HG03108 (cell line): Measurements from ENCODE around the gene AP3B1.
A peak's percentile ranks its signal among the peaks of the same experiment; 100 is the strongest.

ENCODE experiments used
- ATAC-seq: cut with Tn5 transposase; IDR thresholded peaks from one replicate; pipeline ENCODE4 v1.9.1; 2021; ENCODE audit warnings: moderate library complexity; ENCODE audit not compliant: unreplicated experiment

The AP3B1 gene

DNA sequence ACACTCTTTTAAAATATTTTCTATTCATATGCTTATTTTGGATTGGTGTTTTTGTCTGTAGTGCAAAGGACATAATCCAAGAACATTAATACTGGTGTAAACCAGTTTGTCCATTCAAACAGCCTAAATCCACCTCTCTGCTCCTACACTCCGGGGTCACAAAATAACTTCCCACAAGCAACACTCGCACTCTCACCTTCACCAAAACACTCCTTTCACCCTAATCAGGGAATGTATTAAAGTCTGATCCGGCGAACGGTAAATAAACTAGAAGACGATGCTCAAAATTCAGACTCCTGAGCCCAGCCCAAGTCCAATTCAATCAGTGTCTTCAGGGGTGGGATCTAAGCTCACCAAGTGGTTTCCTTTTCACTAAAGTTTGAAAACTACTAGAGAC, 649 bp downstream of the AP3B1 start:
- ATAC-seq = no peak

DNA sequence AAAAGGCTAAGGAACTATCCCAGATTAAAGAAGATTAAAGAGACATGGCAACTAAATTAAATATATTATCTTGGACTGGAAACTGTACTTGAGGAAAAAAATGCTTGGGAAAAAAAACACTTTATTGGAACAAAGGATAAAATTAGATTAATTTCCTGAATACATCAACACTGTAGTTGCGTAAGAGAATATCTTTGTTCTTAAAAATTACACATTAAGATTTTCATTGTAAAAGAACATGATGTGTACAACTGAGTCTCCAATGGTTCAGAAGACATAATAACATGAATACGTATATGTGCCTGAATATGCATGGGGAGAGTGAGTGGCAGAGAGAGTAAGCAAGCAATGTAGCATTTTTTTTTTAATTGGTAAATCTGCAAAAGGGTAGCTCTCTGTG, 2.8 kb downstream of the AP3B1 start:
- no peak for ATAC-seq

DNA sequence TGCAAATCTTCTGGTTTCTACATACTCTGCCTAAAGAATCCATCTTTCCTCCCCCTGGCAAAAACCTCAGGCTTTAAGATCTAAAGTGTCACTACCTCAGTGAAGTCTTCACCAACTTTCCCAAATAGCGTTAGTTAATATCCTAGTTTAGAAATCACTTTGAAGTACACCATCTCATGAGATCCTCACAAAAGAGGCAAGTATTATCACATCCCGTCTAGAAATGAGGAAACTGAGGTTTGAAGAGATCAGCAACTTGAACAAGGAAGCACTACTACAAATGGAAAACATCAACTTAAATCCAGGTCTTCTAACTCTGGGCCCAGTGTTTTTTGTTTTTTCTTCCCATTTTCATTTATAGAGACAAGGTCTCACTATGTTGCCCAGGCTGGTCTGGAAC, 4.6 kb downstream of the AP3B1 start:
- ATAC-seq = no peak

DNA sequence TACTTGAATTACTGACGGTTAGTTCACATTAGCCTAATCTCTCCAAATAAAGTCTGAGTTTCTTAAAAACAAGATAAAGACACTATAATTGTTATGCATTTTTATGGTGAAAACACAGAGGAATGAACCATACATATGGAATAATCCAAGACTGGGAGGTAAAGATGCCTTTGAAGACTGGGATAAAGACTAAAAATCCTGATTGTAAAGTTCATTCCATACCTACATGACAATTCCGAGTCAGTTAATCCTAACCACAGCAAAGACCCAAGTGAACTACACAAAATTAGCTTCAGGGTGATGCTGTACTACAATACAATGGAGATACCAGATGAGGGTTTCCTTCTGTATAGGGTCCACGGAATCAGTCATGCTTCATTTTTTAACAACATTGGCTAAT, 6.3 kb downstream of the AP3B1 start:
- no peak for ATAC-seq

DNA sequence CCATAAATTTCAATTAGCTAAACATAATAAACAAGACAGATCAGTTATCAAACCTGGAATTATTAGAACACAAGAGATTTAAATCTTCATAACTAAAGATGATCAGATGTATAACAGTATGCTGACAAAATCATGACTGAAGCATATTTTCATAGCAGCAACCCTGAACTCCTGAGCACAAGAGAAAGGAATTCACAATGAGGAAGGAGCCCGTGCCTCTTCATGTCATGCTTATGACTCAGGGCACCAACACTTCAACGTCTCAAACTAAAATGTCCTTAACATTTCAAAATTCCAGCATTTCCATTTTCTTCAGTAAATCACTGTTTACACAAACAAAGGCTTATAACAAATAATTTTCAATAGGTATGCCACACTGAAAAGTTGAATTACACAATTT, 6.7 kb downstream of the AP3B1 start:
- no peak for ATAC-seq

DNA sequence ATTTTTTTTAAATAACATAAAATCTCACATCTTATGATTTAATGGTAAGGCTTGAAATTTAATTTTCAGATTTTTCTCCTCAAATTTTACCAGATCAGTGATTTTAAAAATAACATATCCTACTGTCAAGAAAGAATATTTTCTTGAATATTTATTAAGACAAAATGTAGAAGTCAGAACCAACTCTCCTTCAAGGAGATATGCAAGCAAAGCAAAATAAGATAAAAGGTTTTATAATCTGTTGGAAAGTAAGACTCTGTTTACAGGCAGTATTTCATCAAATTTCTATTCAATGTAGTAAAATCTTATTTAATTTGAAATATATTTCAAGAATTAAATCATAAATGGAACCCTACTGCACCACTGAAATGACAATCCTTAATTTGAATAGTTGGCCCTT, 7.3 kb downstream of the AP3B1 start:
- no peak for ATAC-seq

DNA sequence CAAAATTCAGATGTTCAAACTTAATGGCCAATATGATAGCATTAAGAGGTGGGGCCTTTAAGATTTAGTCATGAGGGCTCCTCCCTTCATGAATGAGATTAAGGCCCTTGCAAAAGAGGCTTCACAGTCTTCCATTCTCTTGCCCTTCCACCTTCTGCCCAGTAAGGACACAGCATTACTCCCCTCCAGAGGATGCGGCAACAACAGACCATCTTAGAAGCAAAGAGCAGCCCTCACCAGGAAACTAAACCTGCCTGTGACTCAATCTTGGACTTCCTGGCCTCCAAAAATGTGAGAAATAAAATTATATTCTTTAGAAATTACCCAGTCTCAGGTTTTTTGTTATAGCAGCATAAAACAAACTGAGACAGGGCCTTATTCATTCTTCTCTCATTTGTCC, 8.2 kb downstream of the AP3B1 start:
- ATAC-seq = no peak

DNA sequence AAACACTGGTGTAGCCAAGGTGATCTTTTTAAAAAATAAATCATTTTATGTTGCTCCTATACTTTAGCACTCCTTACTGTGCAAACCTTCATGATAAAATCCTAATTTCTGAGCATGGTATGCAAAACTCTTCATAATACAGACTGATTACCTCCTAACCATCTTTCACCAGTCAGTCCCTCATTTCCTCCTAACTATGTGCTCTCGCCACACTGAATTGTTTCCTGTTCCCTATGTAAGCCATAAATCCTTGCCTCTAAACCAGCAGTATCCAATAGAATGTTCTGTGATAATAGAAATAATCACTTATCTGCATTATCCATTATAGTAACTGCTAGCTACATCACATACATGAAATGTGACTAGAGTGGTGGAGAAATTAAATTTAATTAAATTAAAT, 10.7 kb downstream of the AP3B1 start:
- no peak for ATAC-seq

DNA sequence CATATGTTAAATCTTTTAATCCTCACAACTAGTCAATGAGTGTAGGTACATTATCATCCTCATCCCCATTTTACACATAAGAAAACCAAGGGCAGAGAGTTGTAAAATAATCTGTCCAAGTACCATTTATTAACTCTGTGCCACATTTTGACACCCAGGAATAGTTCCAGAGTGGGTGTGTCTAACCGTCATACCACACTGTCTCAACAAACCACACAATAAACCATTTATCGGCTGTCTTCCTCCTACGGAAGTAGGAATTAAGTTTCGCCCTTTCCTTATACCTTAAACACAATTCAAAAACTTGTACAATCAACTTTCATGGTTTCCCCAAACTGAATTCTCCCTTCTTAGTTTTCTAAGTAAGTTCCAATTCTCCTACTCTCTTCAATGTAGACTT, 11.4 kb downstream of the AP3B1 start:
- no peak for ATAC-seq

DNA sequence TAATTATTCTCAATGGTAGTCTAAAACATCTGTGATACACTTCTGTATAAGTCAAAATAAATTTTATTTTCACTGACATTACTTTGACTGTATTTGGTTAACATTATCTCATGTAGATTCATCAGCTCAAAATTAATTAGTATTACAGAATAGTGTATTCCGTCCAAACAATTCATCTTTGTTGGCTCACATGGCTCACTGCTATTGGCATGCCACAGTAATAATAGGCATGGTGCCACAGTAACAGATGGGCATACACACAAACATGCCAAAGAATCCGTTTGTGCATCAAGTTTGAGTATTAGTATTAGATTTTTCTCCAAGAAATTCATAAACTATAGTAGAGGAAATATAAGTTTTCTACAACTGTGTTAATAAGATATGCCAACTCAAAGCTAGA, 14.2 kb downstream of the AP3B1 start:
- no peak for ATAC-seq

DNA sequence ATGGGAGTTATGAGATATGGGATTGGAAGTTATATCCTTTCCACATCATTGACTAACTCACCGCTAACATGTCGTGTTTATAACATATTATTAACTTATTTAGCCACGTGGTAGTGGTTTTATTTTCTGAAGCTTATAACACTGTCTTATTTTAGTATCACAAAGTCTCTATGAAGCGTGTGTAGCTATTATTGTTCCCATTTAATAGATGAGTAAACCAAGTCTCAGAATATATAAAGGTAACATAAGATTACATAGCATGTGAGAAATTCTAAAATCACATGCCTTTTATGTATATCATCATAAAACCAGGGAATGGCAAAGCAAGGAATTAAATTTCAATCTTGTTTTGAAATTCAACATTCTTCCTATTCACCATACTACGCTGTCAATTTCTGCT, 15.3 kb downstream of the AP3B1 start:
- no peak for ATAC-seq

DNA sequence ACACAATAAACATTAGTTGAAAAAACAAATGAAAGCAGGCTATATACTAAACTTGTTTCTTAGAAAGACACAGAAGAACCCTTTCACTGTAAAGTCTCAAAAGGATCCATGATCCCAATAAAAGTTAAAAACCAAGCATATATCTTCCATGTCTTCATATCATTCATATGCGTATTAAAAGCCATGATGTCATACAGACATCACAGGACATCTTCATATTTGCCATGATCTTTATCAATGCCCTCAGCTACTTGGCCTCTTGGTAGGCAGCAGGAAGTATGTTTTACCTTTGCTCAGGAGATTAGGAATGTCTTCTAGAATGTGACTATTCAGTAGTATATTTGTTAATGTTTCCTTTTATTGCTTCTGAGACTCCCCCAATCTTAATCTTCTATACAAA, 16.8 kb downstream of the AP3B1 start:
- no peak for ATAC-seq

DNA sequence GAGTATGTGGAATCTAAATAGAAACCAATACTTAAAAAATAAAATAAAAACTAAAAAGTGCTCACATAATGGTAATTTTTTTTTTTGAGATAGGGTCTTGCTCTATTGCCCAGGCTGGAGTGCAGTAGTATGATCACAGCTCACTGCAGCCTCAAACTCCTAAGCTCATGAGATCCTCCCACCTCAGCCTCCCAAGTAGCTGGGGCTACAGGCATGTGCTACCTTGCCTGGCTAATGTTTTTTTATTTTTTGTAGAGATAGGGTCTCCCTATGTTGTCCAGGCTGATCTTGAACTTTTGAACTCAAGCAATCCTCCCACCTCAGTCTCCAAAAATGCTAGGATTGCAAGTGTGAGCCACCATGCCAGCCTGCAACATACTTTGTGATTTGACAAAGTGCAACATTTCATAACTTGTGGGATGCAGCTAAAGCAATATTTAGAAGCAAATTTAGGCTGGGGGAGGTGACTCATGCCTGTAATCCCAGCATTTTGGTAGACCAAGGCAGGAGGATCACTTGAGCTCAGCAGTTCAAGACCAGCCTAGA, 18.4 kb downstream of the AP3B1 start:
- no peak for ATAC-seq

DNA sequence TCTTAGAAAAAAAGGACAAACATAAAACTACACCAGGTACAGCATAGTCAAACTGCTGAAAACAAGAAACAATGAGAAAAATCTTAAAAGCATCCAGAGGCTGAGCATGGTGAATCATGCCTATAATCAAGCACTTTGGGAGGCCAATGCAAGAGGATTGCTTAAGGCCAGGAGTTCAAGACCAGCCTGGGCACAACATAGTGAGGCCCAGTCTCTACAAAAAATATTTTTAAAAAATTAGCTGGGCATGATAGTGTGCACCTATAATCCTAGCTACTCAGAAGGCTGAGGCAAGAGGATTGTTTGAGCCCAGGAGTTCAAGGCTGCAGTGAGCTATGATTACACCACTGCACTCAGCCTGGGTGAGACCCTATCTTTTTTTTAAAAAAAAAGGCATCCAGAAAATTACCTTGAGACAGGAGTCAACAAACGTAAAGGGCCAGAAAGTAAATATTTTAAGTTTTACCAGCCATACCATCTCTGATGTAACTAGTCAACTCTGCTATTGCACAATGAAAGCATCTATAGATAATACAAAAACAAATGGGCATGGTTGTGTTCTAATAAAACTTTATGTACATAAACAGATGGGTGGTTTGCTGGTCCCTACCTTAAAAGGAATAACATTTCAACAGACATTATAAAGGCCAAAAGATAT, 19.8 kb downstream of the AP3B1 start:
- no peak for ATAC-seq

DNA sequence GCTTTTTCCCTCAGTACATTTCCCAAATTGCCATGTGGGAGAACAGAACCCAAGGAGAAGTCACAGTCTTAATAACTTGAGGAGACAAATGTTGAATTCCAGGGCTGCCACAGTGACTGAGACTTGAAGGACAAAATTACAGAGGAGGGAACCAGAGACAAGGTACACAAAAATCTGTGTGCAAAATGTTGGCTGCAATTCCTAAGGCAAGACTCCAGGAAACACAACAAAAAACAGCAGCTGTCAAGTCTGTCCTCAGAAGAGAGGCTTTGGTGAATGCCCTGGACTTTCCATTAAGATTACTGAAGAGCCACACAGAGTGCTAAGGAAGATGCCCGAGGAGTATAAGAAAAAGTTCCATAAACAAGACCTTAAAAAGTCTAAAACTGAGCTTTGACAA, 21.1 kb downstream of the AP3B1 start:
- no peak for ATAC-seq

DNA sequence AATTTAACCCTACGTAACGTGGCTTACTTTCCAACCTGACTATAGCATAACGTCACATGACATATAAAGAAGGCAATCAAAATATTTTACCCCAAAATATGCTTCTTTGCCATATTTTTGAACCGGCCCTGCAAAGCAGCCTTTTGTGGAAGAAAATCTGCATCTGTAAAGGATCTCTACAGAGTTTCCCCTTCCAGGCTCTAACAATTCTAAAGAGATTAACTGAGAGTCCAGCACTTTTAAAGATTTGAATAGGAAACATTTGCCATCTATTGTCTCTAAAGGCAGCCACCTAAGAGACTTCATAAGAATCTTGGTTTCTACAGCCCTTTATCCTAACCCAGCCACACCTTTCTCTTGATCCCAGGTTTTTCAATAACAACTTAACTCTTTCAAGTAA, 22.7 kb downstream of the AP3B1 start:
- ATAC-seq = no peak

DNA sequence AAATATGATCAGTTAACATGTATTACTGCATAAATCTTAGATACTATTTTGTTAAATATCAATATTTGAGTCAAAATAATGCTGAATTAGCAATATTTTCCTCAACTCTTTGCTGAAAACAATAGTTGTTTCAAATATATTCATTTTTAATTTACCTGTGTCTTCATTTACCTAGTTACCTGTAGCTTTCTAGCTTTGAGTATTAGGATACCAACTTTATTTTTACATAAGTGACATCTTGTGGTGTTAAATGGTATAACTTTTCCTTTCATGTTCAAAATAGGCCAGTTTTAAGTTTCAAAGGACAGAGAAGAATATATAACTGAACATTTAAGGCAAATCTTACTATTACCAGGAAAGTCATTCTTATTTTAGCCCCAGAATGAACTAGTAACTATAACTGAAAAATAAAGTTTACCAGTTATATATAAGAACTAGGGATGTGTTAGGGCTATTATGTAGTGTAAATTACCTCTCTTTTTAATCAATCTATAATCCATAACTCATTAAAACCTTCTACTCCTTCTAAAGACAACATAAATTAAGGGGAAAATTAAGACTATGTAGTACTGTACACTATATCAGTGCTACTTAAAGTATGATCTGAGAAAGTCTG, 25.3 kb downstream of the AP3B1 start:
- peak; percentile 53 for ATAC-seq

DNA sequence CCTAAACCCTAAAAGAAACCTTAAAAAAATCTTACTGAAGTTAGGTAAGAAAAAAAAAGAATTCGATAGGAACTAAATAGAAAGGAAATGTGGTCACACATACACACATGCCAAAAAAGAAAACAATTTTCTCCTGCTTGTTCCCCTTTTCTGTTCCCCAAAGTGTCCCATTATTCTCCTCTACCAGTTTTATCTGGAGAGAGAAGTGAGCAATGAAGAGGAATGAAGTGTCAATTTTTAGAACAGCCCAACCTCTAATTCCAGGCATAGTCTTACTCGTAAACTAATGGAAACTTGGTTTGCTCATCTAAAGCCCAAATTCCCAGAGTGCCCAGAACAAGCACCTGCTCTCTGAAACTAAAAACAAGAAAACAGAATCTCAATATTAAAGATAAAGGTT, 26.1 kb downstream of the AP3B1 start:
- no peak for ATAC-seq

DNA sequence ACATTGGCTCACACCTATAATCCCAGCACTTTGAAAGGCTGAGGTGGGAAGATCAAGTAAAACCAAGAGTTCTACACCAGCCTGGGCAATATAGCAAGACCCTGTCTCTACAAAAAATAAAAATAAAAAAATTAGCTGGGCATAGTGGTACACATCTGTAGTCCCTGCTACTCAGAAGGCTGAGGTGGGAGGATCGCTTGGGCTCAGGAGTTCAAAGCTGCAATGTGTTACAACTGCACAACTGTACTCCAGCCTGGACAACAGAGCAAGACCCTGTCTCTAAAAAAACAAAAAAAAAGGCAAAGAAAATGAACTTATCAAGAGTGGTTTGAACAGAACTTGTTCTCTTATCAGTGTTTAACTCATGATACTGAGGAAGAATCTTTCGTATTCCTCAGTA, 29.3 kb downstream of the AP3B1 start:
- ATAC-seq = no peak

DNA sequence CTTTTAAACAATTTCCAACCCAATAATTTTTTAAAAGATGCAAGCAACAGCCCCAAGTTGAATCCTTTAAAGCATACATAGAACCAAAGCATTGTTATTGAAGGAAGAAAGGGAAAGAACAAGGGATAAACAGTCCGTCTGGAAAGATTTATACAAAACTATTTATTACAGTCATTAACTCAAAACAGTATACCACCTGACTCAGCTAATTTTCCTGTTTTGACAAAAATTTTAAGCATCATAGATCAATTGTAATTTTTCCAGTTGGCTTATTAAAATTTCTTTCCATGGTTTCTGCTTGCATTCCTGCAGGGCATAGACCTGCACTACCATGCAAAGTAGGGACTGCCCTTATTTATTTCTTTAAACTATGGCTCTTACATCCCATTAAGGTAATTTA, 29.9 kb downstream of the AP3B1 start:
- no peak for ATAC-seq

DNA sequence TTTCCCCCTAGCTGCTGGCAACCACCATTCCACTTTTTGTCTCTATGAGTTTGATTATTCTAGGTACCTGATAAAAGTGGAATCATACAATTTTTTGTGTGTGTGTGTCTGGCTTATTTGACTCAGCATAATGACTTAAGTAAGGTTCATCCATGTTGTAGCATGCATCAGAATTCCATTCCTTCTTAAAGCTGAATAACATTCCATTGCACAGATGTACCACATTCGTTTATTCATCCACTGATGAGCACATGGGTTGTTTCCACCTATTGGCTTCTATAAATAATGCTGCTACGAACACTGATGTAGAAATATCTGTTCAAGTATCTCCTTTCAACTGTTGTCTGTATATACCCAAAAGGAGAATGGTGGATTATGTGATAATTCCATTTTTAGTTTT, 33.7 kb downstream of the AP3B1 start:
- ATAC-seq = no peak

DNA sequence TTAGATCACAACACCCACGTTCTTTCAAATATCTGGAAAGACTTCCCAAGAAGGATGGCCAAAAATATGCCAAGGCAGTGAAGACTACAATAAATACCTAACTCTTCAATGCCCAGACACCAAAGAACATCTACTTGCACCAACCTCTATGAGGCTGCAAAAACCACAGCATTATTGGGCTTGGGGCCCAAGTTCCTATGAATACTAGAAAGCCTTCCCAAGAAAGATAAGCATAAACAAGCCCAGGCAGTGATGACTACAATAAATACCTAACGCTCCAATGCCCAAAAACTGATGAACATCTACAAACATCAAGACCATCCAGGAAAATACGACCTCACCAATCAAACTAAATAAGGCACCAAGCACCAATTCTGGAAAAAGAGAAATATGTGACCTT, 41.3 kb downstream of the AP3B1 start:
- no peak for ATAC-seq

DNA sequence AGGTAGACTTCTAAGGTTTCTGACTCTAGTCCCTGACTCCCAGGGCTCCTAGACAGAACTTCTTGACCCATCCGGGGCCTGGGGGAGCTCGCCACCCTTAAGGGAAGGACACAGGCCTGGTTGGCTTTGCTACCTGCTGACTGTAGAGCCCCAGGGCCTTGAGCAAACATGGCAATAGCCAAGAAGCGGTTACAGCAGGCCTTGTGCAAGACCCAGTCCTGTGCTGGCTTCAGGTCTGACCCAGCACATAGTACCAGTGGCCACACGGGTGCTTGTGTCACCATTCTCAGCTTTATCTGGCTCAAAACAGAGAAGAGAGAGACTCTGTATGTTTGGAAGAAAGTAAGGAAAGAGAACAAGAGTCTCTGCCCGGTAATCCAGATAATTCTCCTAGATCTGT, 41.8 kb downstream of the AP3B1 start:
- no peak for ATAC-seq
